ENCODE measurements around the gene GALNT2. TPM values are rescaled to one million over a fixed set of nuclear protein-coding genes. Genes with fewer than 3 reads are reported as not detected.
A peak's percentile ranks its signal among the peaks of the same experiment; 100 is the strongest.

GALNT2 gene
- polyA plus RNA-seq, 2 of the 4 experiments (the other 2 are of a cell fraction) = 66.9 to 114 TPM

GRCh38 chr1:230073371-230074035 is 6.5 kb downstream of the GALNT2 start (continued):
- no peak for TF ChIP-seq CTCF (IDR thresholded peaks at IDR 0.05)
- no peak for TF ChIP-seq RAD21 (conservative IDR thresholded peaks at IDR 0.05 in 1 of 2, IDR thresholded peaks at IDR 0.05 in 1 of 2)
- TF ChIP-seq CBX8 (IDR thresholded peaks at IDR 0.05) = no peak
- no peak for TF ChIP-seq HDAC2 (IDR thresholded peaks at IDR 0.05)
- no peak for TF ChIP-seq HMGXB4 (CRISPR knock-in tag; IDR thresholded peaks at IDR 0.05; ENCODE audit: borderline replicate concordance)
- no peak for TF ChIP-seq HES2 (IDR thresholded peaks at IDR 0.05)

GRCh38 chr1:230074270-230074669 is 7.2 kb downstream of the GALNT2 start:
- H3K4me3 ChIP-seq = no peak overlapping the region
- no peak for FAIRE-seq
- peak; percentile 17 to 37; a peak in 3 of 6 replicates for ATAC-seq
- peaks cover 83% of the 10 kb centered on the region for H3K4me1 ChIP-seq
- ChIA-PET CTCF (interaction anchor here (1.0 to 3.1 kb wide), 5 partner anchors 10 to 38 kb away, joined by 3 to 13 read pairs (median 4); no protein-coding TSS in a partner anchor), POLR2A (interaction anchor here (0.9 kb wide), 1 partner anchor 13 kb away, joined by 3 read pairs; no protein-coding TSS in a partner anchor)
- TF ChIP-seq NFE2L2 (conservative IDR thresholded peaks at IDR 0.05; ENCODE audit: low read length) = no peak
- no peak for TF ChIP-seq NR3C1 (IDR thresholded peaks at IDR 0.05)
- TF ChIP-seq KDM1A (IDR thresholded peaks at IDR 0.05; ENCODE audit: low read depth) = no peak
- no peak for TF ChIP-seq MAX (IDR thresholded peaks at IDR 0.05)
- TF ChIP-seq HEYL (CRISPR knock-in tag; IDR thresholded peaks at IDR 0.05) = no peak
- no peak for TF ChIP-seq HMGXB4 (CRISPR knock-in tag; IDR thresholded peaks at IDR 0.05; ENCODE audit: borderline replicate concordance)
- no peak for TF ChIP-seq CTCF (IDR thresholded peaks at IDR 0.05)
- 0 out of 3 replicates have a peak, but pooled peaks have one; percentile 18 for TF ChIP-seq SMC3 (IDR thresholded peaks at IDR 0.05)
- peak in 1 of 2 experiments; percentile 22; a peak in 1 of 5 replicates for TF ChIP-seq RAD21 (conservative IDR thresholded peaks at IDR 0.05 in 1 of 2, IDR thresholded peaks at IDR 0.05 in 1 of 2)
- TF ChIP-seq EHF (CRISPR knock-in tag; IDR thresholded peaks at IDR 0.05) = no peak
- TF ChIP-seq E2F6 (IDR thresholded peaks at IDR 0.05; ENCODE audit: borderline replicate concordance, low read depth) = no peak
- TF ChIP-seq ZSCAN20 (CRISPR knock-in tag; IDR thresholded peaks at IDR 0.05) = no peak
- no peak for TF ChIP-seq FOSB (CRISPR knock-in tag; IDR thresholded peaks at IDR 0.05)
- TF ChIP-seq ATOH8 (CRISPR knock-in tag; IDR thresholded peaks at IDR 0.05; ENCODE audit: low read depth) = no peak
- no peak for TF ChIP-seq HDAC2 (IDR thresholded peaks at IDR 0.05)
- no peaks in the 10 kb centered on the region for H3K9me3 ChIP-seq
- 90% methylated on average over 4 of the region's 4 CpGs for WGBS (ENCODE audit: missing lambda C conversion rate)
- DNase-seq (ENCODE audit: low read depth in 1 of 2, low spot score in 1 of 2) = no peak
- H3K27ac ChIP-seq = peak overlapping the region in 1 of 2 experiments; percentile 76; a peak in 3 of 6 replicates
- no peak overlapping the region; the same call in 2 of the 3 replicates for H3K4me2 ChIP-seq

All from A549 (cell line).